ENCODE data around the gene KRTAP10-7.

Gene KRTAP10-7

DNA sequence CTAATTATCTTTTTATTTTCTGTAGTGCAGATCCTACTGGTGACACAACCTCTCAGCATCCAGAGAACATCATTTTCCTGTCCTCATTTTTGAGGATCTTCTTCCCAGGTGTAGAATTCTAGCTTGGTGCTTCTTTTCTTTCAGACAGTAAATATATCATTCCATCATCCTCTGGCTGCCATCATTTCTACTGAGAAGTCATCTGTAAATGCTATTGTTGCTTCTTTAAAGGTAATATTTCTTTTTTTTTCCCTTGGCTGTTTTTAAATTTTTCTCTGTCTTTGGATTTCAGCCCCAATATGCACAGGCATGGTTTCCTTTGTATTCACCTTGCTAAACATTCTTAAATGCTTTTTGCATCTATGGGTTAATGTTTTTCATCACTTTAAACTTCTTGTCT, 23.2 kb downstream of the KRTAP10-7 start:
- no peak for TF ChIP-seq FOXP2 (optimal IDR thresholded peaks at IDR 0.05; ENCODE audit: borderline replicate concordance, extremely low read depth, extremely low read length, insufficient read depth)
- TF ChIP-seq SIN3A (IDR thresholded peaks at IDR 0.05; ENCODE audit: borderline replicate concordance, insufficient read depth, low read length), result no peak

DNA sequence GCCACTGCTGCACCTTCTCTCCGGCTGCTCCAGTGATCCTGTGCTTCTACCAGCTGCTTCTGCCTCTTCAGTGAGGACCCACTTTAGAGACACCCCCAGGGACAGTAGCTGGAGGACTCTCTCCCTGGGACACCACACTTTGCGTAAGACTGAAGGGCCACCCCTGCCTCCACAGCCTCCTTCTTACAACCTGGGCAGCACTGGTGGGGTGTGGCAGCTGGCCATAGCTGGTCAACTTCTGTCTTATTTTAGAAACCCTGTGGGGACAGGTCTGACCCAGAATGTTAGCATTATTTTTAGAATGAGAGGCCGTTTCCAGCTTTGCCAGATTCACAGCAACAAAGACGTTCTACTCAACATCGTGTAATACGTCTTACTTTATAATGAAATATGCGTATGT, 25.4 kb downstream of the KRTAP10-7 start:
- TF ChIP-seq FOXP2 (optimal IDR thresholded peaks at IDR 0.05; ENCODE audit: borderline replicate concordance, extremely low read depth, extremely low read length, insufficient read depth) (no peak), POLR2AphosphoS5 (IDR thresholded peaks at IDR 0.05; ENCODE audit: low read depth, low read length) (no peak)

DNA sequence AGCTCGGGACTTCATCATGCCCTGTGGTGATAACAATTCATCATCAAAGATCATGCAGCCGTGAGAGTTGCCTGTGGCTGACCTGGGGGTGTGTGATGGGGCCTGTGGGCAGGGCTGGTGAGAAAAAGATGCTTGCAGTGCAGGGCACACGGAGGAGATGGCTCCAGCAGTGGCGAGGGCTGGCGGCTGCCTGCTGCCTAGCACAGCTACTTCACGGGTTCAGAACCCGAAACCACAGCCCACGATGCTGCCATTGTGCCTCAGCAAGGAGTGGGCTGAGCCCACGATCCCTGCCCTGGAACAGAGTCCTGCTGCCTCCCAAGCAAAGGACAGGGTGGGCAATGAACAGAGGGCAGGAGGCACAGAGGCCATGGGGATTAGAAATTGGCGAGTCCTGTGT, 25.9 kb downstream of the KRTAP10-7 start:
- TF ChIP-seq TAF1 (IDR thresholded peaks at IDR 0.05; ENCODE audit: borderline replicate concordance, insufficient read depth, low read length), result no peak
- TF ChIP-seq POLR2AphosphoS5 (IDR thresholded peaks at IDR 0.05; ENCODE audit: low read depth, low read length), result no peak
- no peak for TF ChIP-seq SIN3A (IDR thresholded peaks at IDR 0.05; ENCODE audit: borderline replicate concordance, insufficient read depth, low read length)
- TF ChIP-seq FOXP2 (optimal IDR thresholded peaks at IDR 0.05; ENCODE audit: borderline replicate concordance, extremely low read depth, extremely low read length, insufficient read depth), result no peak
- TF ChIP-seq, protein P1, sequence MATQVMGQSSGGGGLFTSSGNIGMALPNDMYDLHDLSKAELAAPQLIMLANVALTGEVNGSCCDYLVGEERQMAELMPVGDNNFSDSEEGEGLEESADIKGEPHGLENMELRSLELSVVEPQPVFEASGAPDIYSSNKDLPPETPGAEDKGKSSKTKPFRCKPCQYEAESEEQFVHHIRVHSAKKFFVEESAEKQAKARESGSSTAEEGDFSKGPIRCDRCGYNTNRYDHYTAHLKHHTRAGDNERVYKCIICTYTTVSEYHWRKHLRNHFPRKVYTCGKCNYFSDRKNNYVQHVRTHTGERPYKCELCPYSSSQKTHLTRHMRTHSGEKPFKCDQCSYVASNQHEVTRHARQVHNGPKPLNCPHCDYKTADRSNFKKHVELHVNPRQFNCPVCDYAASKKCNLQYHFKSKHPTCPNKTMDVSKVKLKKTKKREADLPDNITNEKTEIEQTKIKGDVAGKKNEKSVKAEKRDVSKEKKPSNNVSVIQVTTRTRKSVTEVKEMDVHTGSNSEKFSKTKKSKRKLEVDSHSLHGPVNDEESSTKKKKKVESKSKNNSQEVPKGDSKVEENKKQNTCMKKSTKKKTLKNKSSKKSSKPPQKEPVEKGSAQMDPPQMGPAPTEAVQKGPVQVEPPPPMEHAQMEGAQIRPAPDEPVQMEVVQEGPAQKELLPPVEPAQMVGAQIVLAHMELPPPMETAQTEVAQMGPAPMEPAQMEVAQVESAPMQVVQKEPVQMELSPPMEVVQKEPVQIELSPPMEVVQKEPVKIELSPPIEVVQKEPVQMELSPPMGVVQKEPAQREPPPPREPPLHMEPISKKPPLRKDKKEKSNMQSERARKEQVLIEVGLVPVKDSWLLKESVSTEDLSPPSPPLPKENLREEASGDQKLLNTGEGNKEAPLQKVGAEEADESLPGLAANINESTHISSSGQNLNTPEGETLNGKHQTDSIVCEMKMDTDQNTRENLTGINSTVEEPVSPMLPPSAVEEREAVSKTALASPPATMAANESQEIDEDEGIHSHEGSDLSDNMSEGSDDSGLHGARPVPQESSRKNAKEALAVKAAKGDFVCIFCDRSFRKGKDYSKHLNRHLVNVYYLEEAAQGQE (IDR thresholded peaks at IDR 0.05; ENCODE audit: insufficient read depth in 1 of 2, low read depth in 2 of 2, low read length in 2 of 2), result no peak

DNA sequence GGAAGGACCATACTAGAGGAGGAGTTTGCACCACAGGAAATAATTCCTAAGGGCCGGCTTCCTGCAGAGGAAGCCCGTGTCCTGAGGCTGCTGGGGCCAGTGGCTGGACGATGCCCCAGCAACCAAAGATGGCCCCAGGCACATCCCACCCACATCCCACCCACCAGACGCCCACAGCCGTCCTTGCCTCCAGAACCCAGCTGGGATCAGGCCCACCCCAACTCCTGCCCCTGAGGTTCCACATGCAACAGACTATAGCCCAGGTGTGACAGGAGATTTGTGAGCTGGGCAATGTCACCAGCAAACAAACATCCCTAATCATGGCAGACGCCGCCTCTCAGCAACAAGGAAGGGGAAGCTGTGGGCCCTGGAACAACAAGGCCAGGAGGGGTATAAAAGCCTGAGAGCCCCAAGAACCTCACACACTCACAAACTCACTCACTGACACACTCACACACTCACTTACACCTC, 26.3 kb downstream of the KRTAP10-7 start, which contains the start of gene KRTAP10-9:
TSS of gene KRTAP10-9 (plus strand) at position 421 of the 471 bp plus-strand sequence. CDS start 79 bp downstream, outside the sequence.
- TF ChIP-seq TAF1 (IDR thresholded peaks at IDR 0.05; ENCODE audit: borderline replicate concordance, insufficient read depth, low read length), result no peak
- TF ChIP-seq SIN3A (IDR thresholded peaks at IDR 0.05; ENCODE audit: borderline replicate concordance, insufficient read depth, low read length), result no peak
- no peak for TF ChIP-seq POLR2AphosphoS5 (IDR thresholded peaks at IDR 0.05; ENCODE audit: low read depth, low read length)
- no peak for TF ChIP-seq FOXP2 (optimal IDR thresholded peaks at IDR 0.05; ENCODE audit: borderline replicate concordance, extremely low read depth, extremely low read length, insufficient read depth)
- TF ChIP-seq, protein P1 (IDR thresholded peaks at IDR 0.05; ENCODE audit: insufficient read depth in 1 of 2, low read depth in 2 of 2, low read length in 2 of 2), result no peak

DNA sequence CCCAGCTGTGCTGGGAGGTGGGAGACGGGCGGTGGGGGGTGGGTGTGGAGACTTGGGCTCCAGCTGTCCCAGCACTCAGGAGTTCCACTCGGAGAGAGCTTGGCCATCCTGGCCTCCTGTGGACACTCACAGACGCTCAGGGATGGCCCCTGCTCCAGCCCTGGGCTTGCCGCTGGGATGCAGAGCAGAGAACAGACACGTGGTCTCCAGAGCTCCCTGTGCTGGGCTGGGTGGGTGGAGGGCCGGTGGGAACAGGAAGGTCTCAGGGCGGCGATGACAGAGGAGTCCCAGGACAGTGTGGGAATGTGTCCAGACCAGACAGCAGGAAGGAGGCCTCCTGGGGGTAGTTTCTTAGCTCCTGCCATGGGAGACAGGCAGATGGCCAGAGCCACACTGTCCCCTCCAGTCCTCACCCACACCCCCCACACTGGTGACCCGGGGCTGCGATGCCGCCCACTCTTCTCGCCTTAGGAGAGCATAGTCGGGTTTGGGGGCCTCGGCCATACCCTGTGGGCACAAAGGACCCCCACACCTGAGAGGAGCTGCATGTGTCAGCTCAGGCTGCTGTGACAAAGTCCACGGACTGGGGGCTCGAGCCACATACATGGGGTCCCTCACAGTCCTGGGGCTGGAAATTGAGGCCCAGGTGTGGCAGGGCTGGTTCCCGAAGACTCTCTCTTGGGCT, 28.5 kb downstream of the KRTAP10-7 start:
- TF ChIP-seq, protein P1 (IDR thresholded peaks at IDR 0.05; ENCODE audit: insufficient read depth in 1 of 2, low read depth in 2 of 2, low read length in 2 of 2), result no peak

DNA sequence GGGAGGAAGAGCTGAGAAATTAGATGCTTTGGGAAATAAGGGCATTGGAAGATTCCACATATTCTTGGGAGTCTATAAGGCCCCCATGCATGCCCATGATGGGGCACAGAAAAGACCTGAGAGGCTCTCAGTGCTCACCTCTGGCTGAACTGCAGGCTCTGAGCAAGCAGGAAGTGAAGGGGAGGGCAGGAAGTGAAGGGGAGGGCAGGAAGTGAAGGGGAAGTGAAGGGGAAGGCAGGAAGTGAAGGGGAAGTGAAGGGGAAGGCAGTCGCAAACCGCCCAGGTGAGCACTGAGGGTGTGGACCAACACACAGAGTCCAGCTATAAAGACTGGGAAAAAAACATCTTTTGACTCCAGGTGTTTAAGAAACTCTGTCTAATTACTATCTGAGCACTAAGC, 30.0 kb downstream of the KRTAP10-7 start:
- TF ChIP-seq TAF1 (IDR thresholded peaks at IDR 0.05; ENCODE audit: borderline replicate concordance, insufficient read depth, low read length) (no peak), FOXP2 (optimal IDR thresholded peaks at IDR 0.05; ENCODE audit: borderline replicate concordance, extremely low read depth, extremely low read length, insufficient read depth) (no peak), SIN3A (IDR thresholded peaks at IDR 0.05; ENCODE audit: borderline replicate concordance, insufficient read depth, low read length) (no peak), POLR2AphosphoS5 (IDR thresholded peaks at IDR 0.05; ENCODE audit: low read depth, low read length) (no peak)
- TF ChIP-seq, protein P1 (IDR thresholded peaks at IDR 0.05; ENCODE audit: insufficient read depth in 1 of 2, low read depth in 2 of 2, low read length in 2 of 2), result no peak

All from PFSK-1 (cell line).